Trophoblast cell (in vitro differentiated cells and primary cell): Measurements from ENCODE around the gene ARNT2.

Source experiments
- DNase-seq, 2 donors: peaks; one replicate each; pipeline ENCODE4 v3.0.0-alpha.2; 2016
- H2AFZ ChIP-seq: 2 replicates; pipeline ENCODE4 v1.6.1; 2013; ENCODE audit warnings: low read length, moderate library complexity, mild to moderate bottlenecking; ENCODE audit not compliant: insufficient read depth, poor library complexity
- H2AK5ac ChIP-seq: 2 replicates; pipeline ENCODE4 v1.6.1; 2013; ENCODE audit warnings: mild to moderate bottlenecking, low read length
- H2BK120ac ChIP-seq: 2 replicates; pipeline ENCODE4 v1.6.1; 2013; ENCODE audit warnings: low read length, mild to moderate bottlenecking, moderate library complexity; ENCODE audit not compliant: insufficient read depth, poor library complexity
- H2BK12ac ChIP-seq: 2 replicates; pipeline ENCODE4 v1.6.1; 2013; ENCODE audit warnings: mild to moderate bottlenecking, low read length, moderate library complexity
- H2BK5ac ChIP-seq: 2 replicates; pipeline ENCODE4 v1.6.1; 2013; ENCODE audit warnings: low read length, low read depth, moderate library complexity, mild to moderate bottlenecking; ENCODE audit not compliant: poor library complexity
- H3K14ac ChIP-seq: 2 replicates; pipeline ENCODE4 v1.6.1; 2013; ENCODE audit warnings: mild to moderate bottlenecking, low read length
- H3K18ac ChIP-seq: 2 replicates; pipeline ENCODE4 v1.6.1; 2013; ENCODE audit warnings: mild to moderate bottlenecking, low read length
- H3K23ac ChIP-seq: 2 replicates; pipeline ENCODE4 v1.6.1; 2013; ENCODE audit warnings: low read length
- H3K27ac ChIP-seq: 2 replicates; pipeline ENCODE4 v1.5.1; 2013; ENCODE audit warnings: low read depth, mild to moderate bottlenecking, inconsistent platforms, low read length, moderate library complexity
- H3K27me3 ChIP-seq: 2 replicates; pipeline ENCODE4 v1.6.1; 2013; ENCODE audit warnings: inconsistent platforms, mild to moderate bottlenecking, low read length, moderate library complexity; ENCODE audit not compliant: insufficient read depth
- H3K36me3 ChIP-seq, 2 experiments: 1 replicate in 1 of 2; 2 replicates in 1 of 2; pipeline ENCODE4 v1.6.1; 2013; ENCODE audit warnings: low read length in 2 of 2, mild to moderate bottlenecking in 2 of 2, moderate library complexity in 1 of 2; ENCODE audit not compliant: insufficient read depth in 2 of 2, control insufficient read depth in 1 of 2
- H3K4ac ChIP-seq: 2 replicates; pipeline ENCODE4 v1.6.1; 2013; ENCODE audit warnings: low read depth, mild to moderate bottlenecking, low read length, moderate library complexity
- H3K4me1 ChIP-seq, 2 experiments: 1 replicate in 1 of 2; 2 replicates in 1 of 2; pipeline ENCODE4 v1.6.1; 2013; ENCODE audit warnings: low read length in 2 of 2, mild to moderate bottlenecking in 2 of 2, moderate library complexity in 1 of 2; ENCODE audit not compliant: insufficient read depth in 2 of 2, control insufficient read depth in 1 of 2
- H3K4me2 ChIP-seq: 2 replicates; pipeline ENCODE4 v1.6.1; 2013; ENCODE audit warnings: inconsistent platforms, mild to moderate bottlenecking, low read length, moderate library complexity
- H3K4me3 ChIP-seq: 2 replicates; pipeline ENCODE4 v1.5.1; 2013; ENCODE audit warnings: mild to moderate bottlenecking, low read depth, low read length, inconsistent platforms
- H3K79me1 ChIP-seq: one replicate; pipeline ENCODE4 v1.6.1; 2013; ENCODE audit warnings: low read length
- H3K79me2 ChIP-seq: 2 replicates; pipeline ENCODE4 v1.6.1; 2013; ENCODE audit warnings: low read length, mild to moderate bottlenecking; ENCODE audit not compliant: control insufficient read depth, insufficient read depth, poor library complexity
- H3K9ac ChIP-seq: 2 replicates; pipeline ENCODE4 v1.6.1; 2013; ENCODE audit warnings: mild to moderate bottlenecking, low read length
- H3K9me3 ChIP-seq: 2 replicates; pipeline ENCODE4 v1.6.1; 2013; ENCODE audit warnings: low read depth, mild to moderate bottlenecking, control low read depth, inconsistent platforms, low read length; ENCODE audit not compliant: insufficient read depth
- H4K12ac ChIP-seq: 2 replicates; pipeline ENCODE4 v1.6.1; 2013; ENCODE audit warnings: low read depth, mild to moderate bottlenecking, low read length, moderate library complexity
- H4K8ac ChIP-seq: 2 replicates; pipeline ENCODE4 v1.6.1; 2013; ENCODE audit warnings: low read depth, mild to moderate bottlenecking, low read length, moderate library complexity
- H4K91ac ChIP-seq: one replicate; pipeline ENCODE4 v1.6.1; 2013; ENCODE audit warnings: low read depth, mild to moderate bottlenecking, low read length, moderate library complexity
- WGBS: extraction: QIAGEN DNeasy Blood & Tissue Kit; methylation state at CpG from one replicate; pipeline ENCODE4 v1.1.7; 2013; ENCODE audit warnings: missing lambda C conversion rate; ENCODE audit not compliant: insufficient read length, insufficient coverage; ENCODE audit errors: extremely low coverage; 5-methylcytosine and 5-hydroxymethylcytosine counted together

ARNT2 gene

GRCh38 chr15:80439140-80439539, 35.0 kb downstream of the ARNT2 start:
- Histone ChIP-seq H3K23ac (no peak overlapping the region), H2AFZ (no peak overlapping the region), H4K91ac (no peak overlapping the region), H2BK120ac (no peak overlapping the region), H3K4ac (no peak overlapping the region), H3K9me3 (no peaks in the 10 kb centered on the region), H3K79me2 (no peaks in the 10 kb centered on the region), H3K27me3 (no peaks in the 10 kb centered on the region), H4K8ac (no peak overlapping the region), H3K4me1 (peaks cover 4 to 12% of the 10 kb centered on the region in 2 experiments), H3K14ac (no peak overlapping the region), H3K4me2 (no peak overlapping the region), H3K36me3 (no peaks in the 10 kb centered on the region), H2BK12ac (no peak overlapping the region), H3K4me3 (no peak overlapping the region), H2AK5ac (no peak overlapping the region), H2BK5ac (no peak overlapping the region), H3K27ac (no peak overlapping the region), H3K9ac (no peak overlapping the region), H4K12ac (no peak overlapping the region), H3K18ac (no peak overlapping the region), H3K79me1 (no peaks in the 10 kb centered on the region)
- no peak for DNase-seq
- no CpG with 5 or more reads among the region's 3 CpGs for WGBS

GRCh38 chr15:80440024-80440423, 35.8 kb downstream of the ARNT2 start:
- Histone ChIP-seq H2AK5ac (no peak overlapping the region), H3K36me3 (no peaks in the 10 kb centered on the region), H2BK12ac (no peak overlapping the region), H3K79me1 (no peaks in the 10 kb centered on the region), H3K4me2 (no peak overlapping the region), H4K12ac (no peak overlapping the region), H3K9ac (no peak overlapping the region), H4K8ac (no peak overlapping the region), H2AFZ (no peak overlapping the region), H2BK120ac (no peak overlapping the region), H4K91ac (no peak overlapping the region), H3K4ac (no peak overlapping the region), H3K9me3 (peaks cover 7% of the 10 kb centered on the region), H2BK5ac (no peak overlapping the region), H3K27ac (no peak overlapping the region), H3K27me3 (no peaks in the 10 kb centered on the region), H3K4me3 (no peak overlapping the region), H3K23ac (no peak overlapping the region), H3K79me2 (no peaks in the 10 kb centered on the region), H3K14ac (no peak overlapping the region), H3K18ac (no peak overlapping the region), H3K4me1 (peaks cover 0 to 5% of the 10 kb centered on the region in 2 experiments)
- DNase-seq: no peak
- WGBS: no CpG with 5 or more reads among the region's 3 CpGs

GRCh38 chr15:80441041-80441440, 36.9 kb downstream of the ARNT2 start:
- Histone ChIP-seq H3K23ac (no peak overlapping the region), H3K9me3 (peaks cover 10% of the 10 kb centered on the region), H3K4me2 (no peak overlapping the region), H2AFZ (no peak overlapping the region), H2BK12ac (no peak overlapping the region), H3K27ac (no peak overlapping the region), H4K91ac (no peak overlapping the region), H2BK5ac (no peak overlapping the region), H3K4me1 (no peaks in the 10 kb centered on the region), H3K4ac (no peak overlapping the region), H3K18ac (no peak overlapping the region), H3K4me3 (no peak overlapping the region), H2BK120ac (no peak overlapping the region), H4K12ac (no peak overlapping the region), H4K8ac (no peak overlapping the region), H3K9ac (no peak overlapping the region), H3K79me2 (no peaks in the 10 kb centered on the region), H3K79me1 (no peaks in the 10 kb centered on the region), H3K14ac (no peak overlapping the region), H3K27me3 (no peaks in the 10 kb centered on the region), H2AK5ac (no peak overlapping the region), H3K36me3 (no peaks in the 10 kb centered on the region)
- WGBS: no CpG with 5 or more reads among the region's 3 CpGs
- DNase-seq: no peak

GRCh38 chr15:80441714-80442113, 37.5 kb downstream of the ARNT2 start:
- Histone ChIP-seq H3K4me3 (no peak overlapping the region), H2AFZ (no peak overlapping the region), H3K4me1 (no peaks in the 10 kb centered on the region), H3K4ac (no peak overlapping the region), H4K91ac (no peak overlapping the region), H3K79me2 (no peaks in the 10 kb centered on the region), H4K8ac (no peak overlapping the region), H3K9ac (no peak overlapping the region), H3K27me3 (no peaks in the 10 kb centered on the region), H2BK12ac (no peak overlapping the region), H3K14ac (no peak overlapping the region), H3K79me1 (no peaks in the 10 kb centered on the region), H3K4me2 (no peak overlapping the region), H3K27ac (no peak overlapping the region), H2AK5ac (no peak overlapping the region), H3K36me3 (no peaks in the 10 kb centered on the region), H3K23ac (no peak overlapping the region), H4K12ac (no peak overlapping the region), H3K18ac (no peak overlapping the region), H2BK5ac (no peak overlapping the region), H3K9me3 (peaks cover 10% of the 10 kb centered on the region), H2BK120ac (no peak overlapping the region)
- no CpG with 5 or more reads among the region's 7 CpGs for WGBS
- no peak for DNase-seq
